Osteocyte (in vitro differentiated cells): ENCODE data around the gene SIKE1. TPM values are rescaled to one million over a fixed set of nuclear protein-coding genes. Genes with fewer than 3 reads are reported as not detected.
"Not testable (repeated sequence)": the region's sequence is repeated elsewhere in the genome, so short reads cannot be mapped to it uniquely, and the experiment has no call there.

Source experiments
- DNase-seq: peaks from one replicate; pipeline ENCODE4 v3.0.0; 2021; ENCODE audit warnings: mixed read lengths; ENCODE audit not compliant: unreplicated experiment; ENCODE audit errors: extremely low spot score
- H3K27ac Mint-ChIP-seq: one replicate; pipeline ENCODE4 v1.8.0; 2021; ENCODE audit warnings: mild to moderate bottlenecking, mixed read lengths; ENCODE audit not compliant: unreplicated experiment
- H3K27me3 Mint-ChIP-seq: one replicate; pipeline ENCODE4 v1.8.0; 2021; ENCODE audit warnings: mixed read lengths; ENCODE audit not compliant: unreplicated experiment
- H3K36me3 Mint-ChIP-seq: one replicate; pipeline ENCODE4 v1.8.0; 2021; ENCODE audit warnings: mixed read lengths; ENCODE audit not compliant: unreplicated experiment
- H3K4me1 Mint-ChIP-seq: one replicate; pipeline ENCODE4 v1.8.0; 2021; ENCODE audit warnings: mixed read lengths; ENCODE audit not compliant: unreplicated experiment
- H3K4me3 Mint-ChIP-seq: one replicate; pipeline ENCODE4 v1.8.0; 2021; ENCODE audit warnings: mild to moderate bottlenecking, moderate library complexity, mixed read lengths; ENCODE audit not compliant: unreplicated experiment
- H3K9me3 Mint-ChIP-seq: one replicate; pipeline ENCODE4 v1.8.0; 2021; ENCODE audit warnings: mixed read lengths; ENCODE audit not compliant: unreplicated experiment
- total RNA-seq: library from RNA; stranded (reverse); gene quantifications from 2 replicates; pipeline ENCODE4 v1.2.1, GENCODE V29; 2021
- TF ChIP-seq, protein P1 (sequence below): fragments of 200-600 bp; sonication (generic); IDR thresholded peaks from 2 replicates; pipeline ENCODE4 v1.5.0; 2021; ENCODE audit warnings: antibody characterized with exemption, mild to moderate bottlenecking, moderate library complexity

Gene SIKE1
- total RNA-seq, 1 donor from 2014 or later, result 60.4 TPM

DNA sequence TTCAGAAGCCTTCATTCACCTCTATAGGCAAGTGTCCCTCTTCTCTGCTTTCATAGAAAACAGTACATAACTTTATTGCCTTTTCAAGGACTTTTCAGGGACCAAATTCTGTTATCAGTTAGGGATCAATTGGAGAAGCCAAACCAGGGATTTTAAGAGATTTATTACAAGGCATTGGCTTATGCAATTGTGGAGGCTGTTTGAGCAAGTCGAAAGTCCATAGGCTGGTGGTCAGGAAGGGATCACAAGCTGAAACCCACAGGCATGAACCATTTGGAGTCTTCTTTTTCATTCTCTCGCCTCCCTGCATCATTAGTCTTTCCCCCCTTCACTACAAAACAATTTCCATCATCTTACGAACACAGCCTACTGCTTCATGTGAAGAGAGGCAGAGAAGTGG lies 39.4 kb upstream of the SIKE1 start:
- Mint-ChIP-seq H3K36me3 (no peaks in the 10 kb centered on the region), H3K9me3 (peaks cover 12% of the 10 kb centered on the region), H3K4me1 (no peaks in the 10 kb centered on the region), H3K27me3 (peaks cover 16% of the 10 kb centered on the region), H3K27ac (no peak overlapping the region), H3K4me3 (no peak overlapping the region)
- DNase-seq, result no peak
- TF ChIP-seq, protein P1, sequence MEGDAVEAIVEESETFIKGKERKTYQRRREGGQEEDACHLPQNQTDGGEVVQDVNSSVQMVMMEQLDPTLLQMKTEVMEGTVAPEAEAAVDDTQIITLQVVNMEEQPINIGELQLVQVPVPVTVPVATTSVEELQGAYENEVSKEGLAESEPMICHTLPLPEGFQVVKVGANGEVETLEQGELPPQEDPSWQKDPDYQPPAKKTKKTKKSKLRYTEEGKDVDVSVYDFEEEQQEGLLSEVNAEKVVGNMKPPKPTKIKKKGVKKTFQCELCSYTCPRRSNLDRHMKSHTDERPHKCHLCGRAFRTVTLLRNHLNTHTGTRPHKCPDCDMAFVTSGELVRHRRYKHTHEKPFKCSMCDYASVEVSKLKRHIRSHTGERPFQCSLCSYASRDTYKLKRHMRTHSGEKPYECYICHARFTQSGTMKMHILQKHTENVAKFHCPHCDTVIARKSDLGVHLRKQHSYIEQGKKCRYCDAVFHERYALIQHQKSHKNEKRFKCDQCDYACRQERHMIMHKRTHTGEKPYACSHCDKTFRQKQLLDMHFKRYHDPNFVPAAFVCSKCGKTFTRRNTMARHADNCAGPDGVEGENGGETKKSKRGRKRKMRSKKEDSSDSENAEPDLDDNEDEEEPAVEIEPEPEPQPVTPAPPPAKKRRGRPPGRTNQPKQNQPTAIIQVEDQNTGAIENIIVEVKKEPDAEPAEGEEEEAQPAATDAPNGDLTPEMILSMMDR, result no peak

DNA sequence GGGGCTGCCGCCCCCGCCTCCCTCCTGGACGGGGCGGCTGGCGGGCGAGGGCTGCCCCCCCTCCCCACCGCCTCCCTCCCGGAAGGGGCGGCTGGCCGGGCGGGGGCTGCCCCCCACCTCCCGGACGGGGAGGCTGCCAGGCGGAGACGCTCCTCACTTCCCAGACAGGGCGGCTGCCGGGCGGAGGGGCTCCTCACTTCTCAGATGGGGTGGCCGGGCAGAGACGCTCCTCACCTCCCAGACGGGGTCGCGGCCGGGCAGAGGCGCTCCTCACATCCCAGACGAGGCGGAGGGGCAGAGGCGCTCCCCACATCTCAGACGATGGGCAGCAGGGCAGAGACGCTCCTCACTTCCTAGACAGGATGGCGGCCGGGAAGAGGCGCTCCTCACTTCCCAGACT lies 24.0 kb upstream of the SIKE1 start:
- not testable (repeated sequence) for H3K9me3 Mint-ChIP-seq, H3K27ac Mint-ChIP-seq, H3K4me3 Mint-ChIP-seq, H3K36me3 Mint-ChIP-seq, DNase-seq, H3K4me1 Mint-ChIP-seq
- H3K27me3 Mint-ChIP-seq, result peaks cover 18% of the 10 kb centered on the region

DNA sequence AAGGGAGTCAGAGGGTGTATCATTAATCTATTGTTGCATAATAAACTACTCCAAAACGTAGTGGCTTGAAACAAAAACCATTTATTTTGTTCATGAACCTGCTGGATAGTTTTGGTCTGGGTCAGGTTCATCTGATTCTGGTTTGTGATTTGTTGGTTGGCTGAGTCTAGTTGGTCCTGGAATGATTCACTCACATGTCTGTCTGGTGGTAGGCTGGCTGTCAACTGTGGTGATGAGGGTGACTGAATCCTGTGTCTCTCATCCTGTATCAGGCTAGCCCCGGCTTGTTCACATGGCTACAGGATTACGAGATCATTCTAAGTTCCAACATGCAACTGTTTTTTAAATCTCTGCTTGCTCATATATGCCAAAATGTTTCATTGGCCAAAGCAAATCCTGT lies 22.5 kb upstream of the SIKE1 start:
- TF ChIP-seq, protein P1, result no peak
- Mint-ChIP-seq H3K27me3 (peaks cover 24% of the 10 kb centered on the region), H3K27ac (no peak overlapping the region), H3K4me3 (no peak overlapping the region), H3K36me3 (no peaks in the 10 kb centered on the region), H3K9me3 (no peaks in the 10 kb centered on the region), H3K4me1 (no peaks in the 10 kb centered on the region)
- no peak for DNase-seq

DNA sequence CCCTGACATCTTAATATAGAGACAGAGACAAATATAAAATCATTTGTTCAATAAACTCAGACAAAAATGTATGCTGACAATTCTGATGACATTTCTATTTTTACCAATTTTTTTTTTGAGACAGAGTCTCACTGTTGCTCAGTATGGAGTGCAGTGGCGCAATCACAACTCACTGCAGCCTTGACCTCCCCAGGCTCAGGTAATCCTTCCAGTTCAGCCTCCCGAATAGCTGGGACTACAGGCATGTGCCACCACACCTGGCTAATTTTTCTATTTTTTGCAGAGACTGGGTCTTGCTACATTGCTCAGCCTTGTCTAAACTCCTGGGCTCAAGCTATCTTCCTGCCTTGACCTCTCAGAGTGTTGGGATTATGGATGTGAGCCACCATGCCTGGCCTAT lies 13.6 kb upstream of the SIKE1 start:
- Mint-ChIP-seq H3K9me3 (no peaks in the 10 kb centered on the region), H3K27ac (no peak overlapping the region), H3K4me1 (no peaks in the 10 kb centered on the region), H3K4me3 (no peak overlapping the region), H3K27me3 (peaks cover 39% of the 10 kb centered on the region), H3K36me3 (no peaks in the 10 kb centered on the region)
- TF ChIP-seq, protein P1, result no peak
- DNase-seq, result no peak

DNA sequence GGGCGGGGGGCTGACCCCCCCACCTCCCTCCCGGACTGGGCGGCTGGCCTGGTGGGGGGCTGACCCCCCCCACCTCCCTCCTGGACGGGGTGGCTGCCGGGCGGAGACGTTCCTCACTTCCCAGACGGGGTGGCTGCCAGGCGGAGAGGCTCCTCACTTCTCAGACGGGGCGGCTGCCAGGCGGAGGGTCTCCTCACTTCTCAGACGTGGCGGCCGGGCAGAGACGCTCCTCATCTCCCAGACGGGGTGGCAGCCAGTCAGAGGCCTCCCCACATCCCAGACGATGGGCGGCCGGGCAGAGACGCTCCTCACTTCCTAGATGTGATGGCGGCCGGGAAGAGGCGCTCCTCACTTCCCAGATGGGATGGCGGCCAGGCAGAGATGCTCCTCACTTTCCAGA lies 10.1 kb upstream of the SIKE1 start:
- H3K4me1 Mint-ChIP-seq, H3K4me3 Mint-ChIP-seq, H3K27ac Mint-ChIP-seq, DNase-seq, H3K9me3 Mint-ChIP-seq, H3K36me3 Mint-ChIP-seq: not testable (repeated sequence)
- peaks cover 48% of the 10 kb centered on the region for H3K27me3 Mint-ChIP-seq

DNA sequence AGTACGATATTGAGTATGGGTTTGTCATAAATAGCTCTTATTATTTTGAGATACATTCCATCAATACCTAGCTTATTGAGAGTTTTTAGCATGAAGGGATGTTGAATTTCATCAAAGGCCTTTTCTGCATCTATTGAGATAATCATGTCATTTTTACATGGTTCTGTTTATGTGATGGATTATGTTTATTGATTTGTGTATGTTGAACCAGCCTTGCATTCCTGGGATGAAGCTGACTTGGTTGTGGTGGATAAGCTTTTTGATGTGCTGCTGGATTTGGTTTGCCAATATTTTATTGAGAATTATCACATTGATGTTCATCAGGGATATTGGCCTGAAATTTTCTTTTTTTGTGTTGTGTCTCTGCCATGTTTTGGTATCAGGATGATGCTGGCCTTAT lies 6.0 kb upstream of the SIKE1 start:
- H3K36me3 Mint-ChIP-seq, H3K4me1 Mint-ChIP-seq, DNase-seq, H3K4me3 Mint-ChIP-seq, H3K27ac Mint-ChIP-seq, H3K9me3 Mint-ChIP-seq: not testable (repeated sequence)
- H3K27me3 Mint-ChIP-seq, result peaks cover 48% of the 10 kb centered on the region

DNA sequence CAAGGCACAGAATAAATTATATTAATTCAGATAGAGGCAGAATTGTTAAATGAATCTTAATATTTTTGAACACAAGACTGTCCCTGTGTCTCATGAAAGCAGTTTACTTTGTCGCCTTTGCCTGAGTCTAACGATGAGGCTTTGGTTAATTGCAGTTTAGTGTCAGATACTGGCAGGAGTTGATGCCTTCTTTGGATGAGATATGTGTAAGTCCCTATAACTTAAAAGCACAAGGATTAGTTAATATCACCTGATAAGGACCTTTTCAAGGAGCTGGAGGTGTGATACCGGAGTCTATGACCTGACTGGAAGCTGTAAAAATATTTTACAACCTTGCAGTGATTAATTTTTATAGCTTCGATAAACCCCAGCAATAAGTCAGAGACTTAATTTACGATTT lies 2.0 kb upstream of the SIKE1 start:
- DNase-seq, result no peak
- Mint-ChIP-seq H3K9me3 (no peaks in the 10 kb centered on the region), H3K4me3 (no peak overlapping the region), H3K4me1 (peaks cover 23% of the 10 kb centered on the region), H3K36me3 (peaks cover 9% of the 10 kb centered on the region), H3K27ac (no peak overlapping the region), H3K27me3 (peaks cover 31% of the 10 kb centered on the region)
- TF ChIP-seq, protein P1, result no peak
